C4-2B (cell line): ENCODE measurements around the gene SLC43A2.

Experiments
- ZFX ChIP-seq: fragments of 450-650 bp; IDR thresholded peaks from 2 replicates; pipeline ENCODE4 v1.6.1; 2017
- TF ChIP-seq, protein P1 (sequence below): fragments of 450-650 bp; conservative IDR thresholded peaks from 2 replicates; pipeline ENCODE4 v1.5.1; 2017; ENCODE audit warnings: mild to moderate bottlenecking

GRCh38 chr17:1560858-1561355 is 67.7 kb downstream of the SLC43A2 start:
- TF ChIP-seq, protein P1, sequence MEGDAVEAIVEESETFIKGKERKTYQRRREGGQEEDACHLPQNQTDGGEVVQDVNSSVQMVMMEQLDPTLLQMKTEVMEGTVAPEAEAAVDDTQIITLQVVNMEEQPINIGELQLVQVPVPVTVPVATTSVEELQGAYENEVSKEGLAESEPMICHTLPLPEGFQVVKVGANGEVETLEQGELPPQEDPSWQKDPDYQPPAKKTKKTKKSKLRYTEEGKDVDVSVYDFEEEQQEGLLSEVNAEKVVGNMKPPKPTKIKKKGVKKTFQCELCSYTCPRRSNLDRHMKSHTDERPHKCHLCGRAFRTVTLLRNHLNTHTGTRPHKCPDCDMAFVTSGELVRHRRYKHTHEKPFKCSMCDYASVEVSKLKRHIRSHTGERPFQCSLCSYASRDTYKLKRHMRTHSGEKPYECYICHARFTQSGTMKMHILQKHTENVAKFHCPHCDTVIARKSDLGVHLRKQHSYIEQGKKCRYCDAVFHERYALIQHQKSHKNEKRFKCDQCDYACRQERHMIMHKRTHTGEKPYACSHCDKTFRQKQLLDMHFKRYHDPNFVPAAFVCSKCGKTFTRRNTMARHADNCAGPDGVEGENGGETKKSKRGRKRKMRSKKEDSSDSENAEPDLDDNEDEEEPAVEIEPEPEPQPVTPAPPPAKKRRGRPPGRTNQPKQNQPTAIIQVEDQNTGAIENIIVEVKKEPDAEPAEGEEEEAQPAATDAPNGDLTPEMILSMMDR = no peak
- TF ChIP-seq ZFX = no peak
